ENCODE measurements around the gene BOK.

Gene BOK

GRCh38 chr2:241539616-241540374 is 18.8 kb upstream of the BOK start:
- no peak for DNase-seq

- DNase-seq: no peak
Observed at GRCh38 chr2:241540401-241540770, 18.2 kb upstream of the BOK start.

GRCh38 chr2:241540771-241541561 is 17.6 kb upstream of the BOK start:
- peak; percentile 45 to 62 for DNase-seq

- DNase-seq: no peak
Observed at GRCh38 chr2:241541564-241542277, 16.8 kb upstream of the BOK start.

- DNase-seq: no peak
Observed at GRCh38 chr2:241542278-241542605, 16.3 kb upstream of the BOK start.

- no peak for DNase-seq
Observed at GRCh38 chr2:241545106-241545505, 13.4 kb upstream of the BOK start.

GRCh38 chr2:241545523-241546473 is 12.7 kb upstream of the BOK start:
- DNase-seq: no peak

GRCh38 chr2:241546771-241547498 is 11.6 kb upstream of the BOK start:
- DNase-seq: no peak

- no peak for DNase-seq
Observed at GRCh38 chr2:241547781-241548450, 10.6 kb upstream of the BOK start.

- no peak for DNase-seq
Observed at GRCh38 chr2:241548451-241548835, 10.1 kb upstream of the BOK start.

GRCh38 chr2:241550616-241551580 is 7.6 kb upstream of the BOK start:
- DNase-seq: no peak

GRCh38 chr2:241551599-241551997 is 6.9 kb upstream of the BOK start:
- no peak for DNase-seq

- DNase-seq: no peak
Observed at GRCh38 chr2:241551998-241552737, 6.4 kb upstream of the BOK start.

- DNase-seq: no peak
Observed at GRCh38 chr2:241553512-241553830, 5.1 kb upstream of the BOK start.

GRCh38 chr2:241553981-241554380 is 4.6 kb upstream of the BOK start:
- no peak for DNase-seq

- DNase-seq: no peak
Observed at GRCh38 chr2:241554610-241555322, 3.8 kb upstream of the BOK start.

- DNase-seq: no peak
Observed at GRCh38 chr2:241555711-241556110, 2.8 kb upstream of the BOK start.

GRCh38 chr2:241556746-241557145 is 1.8 kb upstream of the BOK start:
- DNase-seq: no peak
